ENCODE data around the gene BRINP3.

Gene BRINP3

DNA sequence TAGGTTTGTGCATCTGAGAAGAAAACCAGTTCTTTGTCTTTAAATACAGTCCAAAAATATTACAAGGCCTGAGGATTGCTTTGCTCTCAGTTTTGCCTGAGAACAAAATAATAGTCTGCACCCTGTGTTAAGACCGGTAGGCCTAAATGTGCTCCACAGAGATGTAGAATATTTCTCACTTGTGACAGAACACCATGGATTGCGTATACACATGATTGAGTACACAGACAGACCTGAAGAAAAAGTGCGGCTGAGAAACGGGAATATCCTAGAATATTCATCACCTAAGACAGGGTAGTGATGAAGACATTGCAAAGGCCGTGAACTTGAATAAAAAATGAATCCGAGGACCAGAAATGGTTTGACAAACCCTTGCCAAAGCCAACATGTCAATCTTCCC lies 155.4 kb downstream of the BRINP3 start:
- no peak for TF ChIP-seq ZNF274 (IDR thresholded peaks at IDR 0.05; ENCODE audit: low read depth, low read length)
- H3K4me3 ChIP-seq (ENCODE audit: low read length): no peak overlapping the region

GRCh38 chr1:190320952-190321351 lies 156.7 kb downstream of the BRINP3 start:
- no peak overlapping the region for H3K4me3 ChIP-seq (ENCODE audit: low read length)
- no peak for TF ChIP-seq ZNF274 (IDR thresholded peaks at IDR 0.05; ENCODE audit: low read depth, low read length)

DNA sequence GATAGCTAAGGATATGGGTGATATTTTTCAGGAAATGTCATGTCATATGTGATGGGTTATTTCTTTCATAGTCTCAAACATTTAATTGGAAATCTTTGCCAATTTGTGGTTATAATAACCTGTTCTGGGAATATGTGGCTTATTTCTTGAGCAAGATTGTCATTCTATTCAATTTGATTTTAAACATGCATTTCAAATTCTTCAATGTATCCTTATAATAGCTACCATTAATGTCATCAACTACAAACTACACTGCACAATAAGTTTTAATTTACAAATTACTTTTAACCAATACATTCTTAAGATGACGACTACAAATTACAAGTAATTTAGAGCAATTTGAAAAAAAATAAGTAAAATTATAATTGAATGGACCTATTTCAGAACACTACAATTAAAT lies 164.9 kb downstream of the BRINP3 start:
- no peak for TF ChIP-seq ZNF274 (IDR thresholded peaks at IDR 0.05; ENCODE audit: low read depth, low read length)
- no peak overlapping the region for H3K4me3 ChIP-seq (ENCODE audit: low read length)

DNA sequence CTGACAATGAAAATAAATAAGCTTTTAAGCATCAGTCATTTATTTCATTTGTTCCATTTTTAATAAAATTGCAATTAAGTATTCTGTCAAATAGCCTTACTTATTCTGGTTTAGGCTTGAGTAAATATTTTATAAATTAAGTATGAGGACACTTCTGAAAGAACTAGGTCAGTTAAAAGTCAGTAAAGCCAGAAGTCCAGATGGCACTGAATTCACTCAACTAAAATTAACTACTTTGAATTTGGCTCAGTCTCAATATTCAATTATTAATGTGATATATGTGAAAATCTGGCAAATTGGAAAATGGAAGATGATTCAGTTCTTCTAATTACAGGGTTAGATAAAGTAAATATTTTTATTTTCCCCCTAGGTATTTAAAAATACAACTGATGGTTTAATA lies 174.2 kb downstream of the BRINP3 start:
- no peak overlapping the region for H3K4me3 ChIP-seq (ENCODE audit: low read length)
- no peak for TF ChIP-seq ZNF274 (IDR thresholded peaks at IDR 0.05; ENCODE audit: low read depth, low read length)

DNA sequence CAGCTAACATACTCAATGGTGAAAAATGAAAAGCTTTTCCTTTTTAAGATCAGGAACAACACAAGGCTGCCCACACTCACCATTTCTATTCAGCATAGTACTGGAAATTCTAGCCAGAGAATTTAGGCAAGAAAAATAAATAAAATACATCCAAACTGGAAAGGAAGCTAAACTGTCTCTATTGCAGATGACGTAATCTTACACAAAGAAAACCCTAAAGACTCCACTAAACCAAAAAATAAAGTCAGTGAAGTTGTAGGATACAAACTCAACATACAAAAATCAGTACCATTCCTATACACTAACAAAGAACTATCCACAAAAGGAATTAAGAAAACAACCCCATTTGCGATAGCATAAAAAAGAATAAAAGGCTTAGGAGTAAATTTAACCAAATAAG lies 181.2 kb downstream of the BRINP3 start:
- no peak overlapping the region for H3K4me3 ChIP-seq (ENCODE audit: low read length)
- no peak for TF ChIP-seq ZNF274 (IDR thresholded peaks at IDR 0.05; ENCODE audit: low read depth, low read length)

- no peak overlapping the region for H3K4me3 ChIP-seq (ENCODE audit: low read length)
- TF ChIP-seq ZNF274 (IDR thresholded peaks at IDR 0.05; ENCODE audit: low read depth, low read length): no peak
Measured at GRCh38 chr1:190289897-190290296, 187.8 kb downstream of the BRINP3 start.

GRCh38 chr1:190286111-190286510 lies 191.6 kb downstream of the BRINP3 start:
- H3K4me3 ChIP-seq (ENCODE audit: low read length): no peak overlapping the region
- TF ChIP-seq ZNF274 (IDR thresholded peaks at IDR 0.05; ENCODE audit: low read depth, low read length): no peak

- no peak overlapping the region for H3K4me3 ChIP-seq (ENCODE audit: low read length)
- TF ChIP-seq ZNF274 (IDR thresholded peaks at IDR 0.05; ENCODE audit: low read depth, low read length): no peak
Measured at GRCh38 chr1:190277107-190277506, 200.6 kb downstream of the BRINP3 start.

DNA sequence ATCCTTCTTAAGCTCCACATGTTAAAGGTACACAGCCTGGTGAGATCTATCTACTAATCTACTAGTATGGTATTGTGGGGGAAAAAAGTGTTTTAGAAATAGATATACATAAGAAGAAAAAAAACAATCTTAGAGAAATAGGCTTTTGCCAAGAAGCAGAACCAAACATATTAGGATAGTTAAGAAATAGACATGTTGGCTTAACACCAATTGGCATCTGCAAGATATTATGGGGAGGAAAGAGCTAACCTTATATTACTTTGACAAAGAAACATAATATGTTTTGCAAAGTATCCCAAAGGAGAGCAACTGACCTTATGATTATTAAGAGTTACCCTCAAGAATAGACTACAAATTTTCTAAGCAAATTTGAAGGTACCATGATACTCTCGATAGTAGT lies 202.9 kb downstream of the BRINP3 start:
- no peak overlapping the region for H3K4me3 ChIP-seq (ENCODE audit: low read length)
- TF ChIP-seq ZNF274 (IDR thresholded peaks at IDR 0.05; ENCODE audit: low read depth, low read length): no peak

DNA sequence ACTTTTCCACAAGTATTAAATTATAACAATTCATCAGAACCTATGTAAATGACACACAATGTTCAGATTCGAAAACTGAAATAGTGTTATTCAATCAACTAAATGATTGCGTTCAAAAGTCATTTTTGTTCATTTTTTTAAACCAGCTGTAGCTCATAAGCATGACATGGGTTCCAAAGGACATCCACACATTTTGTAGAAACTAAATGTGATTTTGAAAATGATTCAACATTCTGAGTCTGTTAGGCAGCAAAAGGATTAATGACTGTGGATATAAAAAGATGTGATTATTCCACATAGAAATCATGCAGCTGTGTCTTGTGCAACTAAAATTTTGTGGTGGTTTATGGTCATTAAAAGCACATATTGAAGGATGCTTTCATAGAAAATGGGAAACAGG lies 204.5 kb downstream of the BRINP3 start:
- no peak overlapping the region for H3K4me3 ChIP-seq (ENCODE audit: low read length)
- no peak for TF ChIP-seq ZNF274 (IDR thresholded peaks at IDR 0.05; ENCODE audit: low read depth, low read length)

- TF ChIP-seq ZNF274 (IDR thresholded peaks at IDR 0.05; ENCODE audit: low read depth, low read length): no peak
- no peak overlapping the region for H3K4me3 ChIP-seq (ENCODE audit: low read length)
Measured at GRCh38 chr1:190262538-190262937, 215.1 kb downstream of the BRINP3 start.

GRCh38 chr1:190259424-190259823 lies 218.2 kb downstream of the BRINP3 start:
- no peak overlapping the region for H3K4me3 ChIP-seq (ENCODE audit: low read length)
- no peak for TF ChIP-seq ZNF274 (IDR thresholded peaks at IDR 0.05; ENCODE audit: low read depth, low read length)

- TF ChIP-seq ZNF274 (IDR thresholded peaks at IDR 0.05; ENCODE audit: low read depth, low read length): no peak
- H3K4me3 ChIP-seq (ENCODE audit: low read length): no peak overlapping the region
Measured at GRCh38 chr1:190258003-190258402, 219.7 kb downstream of the BRINP3 start.

DNA sequence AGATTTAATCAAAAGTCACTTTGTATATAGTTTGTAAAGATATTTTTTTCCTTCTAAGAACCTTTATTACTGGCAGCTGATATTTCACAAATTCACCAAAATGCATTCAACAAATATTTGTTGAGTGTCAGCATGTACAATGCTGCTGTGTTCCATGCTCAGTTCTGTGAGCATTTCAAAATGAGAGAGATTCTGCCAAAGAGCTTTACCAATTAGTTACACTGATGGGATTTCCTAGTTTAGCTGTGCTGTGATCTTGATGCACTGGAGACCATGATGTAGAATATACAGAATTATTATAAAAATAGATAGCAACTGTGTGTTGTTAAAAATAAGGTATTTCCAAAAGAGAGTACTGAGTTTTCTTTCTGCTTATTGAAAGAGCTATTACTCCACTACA lies 225.6 kb downstream of the BRINP3 start:
- TF ChIP-seq ZNF274 (IDR thresholded peaks at IDR 0.05; ENCODE audit: low read depth, low read length): no peak
- H3K4me3 ChIP-seq (ENCODE audit: low read length): no peak overlapping the region

- TF ChIP-seq ZNF274 (IDR thresholded peaks at IDR 0.05; ENCODE audit: low read depth, low read length): no peak
Measured at GRCh38 chr1:190250368-190250767, 227.3 kb downstream of the BRINP3 start.

DNA sequence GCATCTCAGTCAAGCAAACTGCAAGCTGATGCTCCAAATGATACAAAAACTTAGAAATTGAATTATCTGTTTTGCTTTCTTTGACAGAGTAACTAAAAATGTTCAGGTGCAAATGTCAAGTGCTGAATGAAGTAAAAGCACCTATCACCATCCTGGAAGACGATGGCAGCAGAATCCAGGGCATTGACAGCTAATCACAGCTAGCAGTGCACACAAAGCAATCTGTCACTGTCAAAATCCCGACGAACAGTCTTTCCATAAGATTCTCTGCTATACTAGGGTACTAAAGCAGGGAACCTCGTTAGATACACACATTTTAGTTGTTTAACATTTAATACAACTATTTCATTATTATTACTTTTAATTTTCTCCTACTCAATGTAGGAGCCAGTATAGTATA lies 233.3 kb downstream of the BRINP3 start:
- H3K4me3 ChIP-seq (ENCODE audit: low read length): no peak overlapping the region
- TF ChIP-seq ZNF274 (IDR thresholded peaks at IDR 0.05; ENCODE audit: low read depth, low read length): no peak

More at GRCh38 chr1:190250368-190250767, 227.3 kb downstream of the BRINP3 start:
- H3K4me3 ChIP-seq (ENCODE audit: low read length): no peak overlapping the region

All from GM08714 (cell line).